Left lobe of liver (tissue), 2 donors: ENCODE data around the gene DNM1. TPM values are rescaled to one million over a fixed set of nuclear protein-coding genes. Genes with fewer than 3 reads are reported as not detected.
A peak's percentile ranks its signal among the peaks of the same experiment; 100 is the strongest.

Experiments
- ATAC-seq: fragments of 200-7000 bp; cut with Tn5 transposase; one replicate; pipeline ENCODE4 v1.9.1; 2020; ENCODE audit warnings: mild to moderate bottlenecking, moderate library complexity
- DNase-seq: peaks from one replicate; pipeline ENCODE4 v3.0.0-alpha.2; 2020; ENCODE audit warnings: low spot score
- total RNA-seq: library from RNA; stranded (reverse); gene quantifications from one replicate; pipeline ENCODE4 v1.2.1, GENCODE V29; 2021
- donor health status: DM: no; HTN: no; CAD: no; lungs with moderate emphysema.
- donor health status: DM: no; HTN: yes; CAD: no.

DNM1 gene
- total RNA-seq, 1 donor from 2014 or later, result 3.7 TPM

GRCh38 chr9:128247226-128247803 is 44.1 kb downstream of the DNM1 start:
- ATAC-seq, result no peak
- DNase-seq, result no peak

- DNase-seq (no peak), ATAC-seq (no peak)
These were observed 46.4 kb downstream of the DNM1 start for GRCh38 chr9:128249558-128249907.

- peak; percentile 81 for ATAC-seq
- peak; percentile 77 for DNase-seq
These were observed 47.0 kb downstream of the DNM1 start for GRCh38 chr9:128249908-128250838.

- ATAC-seq, result no peak
- DNase-seq, result no peak
These were observed 47.9 kb downstream of the DNM1 start for GRCh38 chr9:128250839-128251731.

GRCh38 chr9:128251732-128252100 is 48.5 kb downstream of the DNM1 start:
- no peak for ATAC-seq
- DNase-seq, result no peak

GRCh38 chr9:128252317-128253139 is 49.3 kb downstream of the DNM1 start:
- ATAC-seq (no peak), DNase-seq (no peak)

- DNase-seq, result no peak
These were observed 50.2 kb downstream of the DNM1 start for GRCh38 chr9:128253140-128253990.

GRCh38 chr9:128253991-128254346 is 50.8 kb downstream of the DNM1 start:
- ATAC-seq (no peak), DNase-seq (no peak)

More at GRCh38 chr9:128253140-128253990, 50.2 kb downstream of the DNM1 start:
- no peak for ATAC-seq

GRCh38 chr9:128254362-128254761 is 51.2 kb downstream of the DNM1 start:
- DNase-seq (no peak), ATAC-seq (no peak)

GRCh38 chr9:128254855-128255759 is 51.9 kb downstream of the DNM1 start:
- DNase-seq, result no peak
- peak; percentile 72 for ATAC-seq

GRCh38 chr9:128257086-128257825 is 54.1 kb downstream of the DNM1 start:
- no peak for ATAC-seq
- DNase-seq, result no peak

- no peak for ATAC-seq
- no peak for DNase-seq
These were observed 54.7 kb downstream of the DNM1 start for GRCh38 chr9:128257907-128258306.

- DNase-seq, result no peak
- no peak for ATAC-seq
These were observed 55.1 kb downstream of the DNM1 start for GRCh38 chr9:128258326-128258725.

- ATAC-seq (no peak), DNase-seq (no peak)
These were observed 56.0 kb downstream of the DNM1 start for GRCh38 chr9:128259156-128259555.

GRCh38 chr9:128260340-128260739 is 57.2 kb downstream of the DNM1 start:
- ATAC-seq (no peak), DNase-seq (no peak)

- ATAC-seq (no peak), DNase-seq (no peak)
These were observed 59.5 kb downstream of the DNM1 start for GRCh38 chr9:128262687-128263086.

GRCh38 chr9:128265348-128265847 is 62.2 kb downstream of the DNM1 start:
- ATAC-seq (no peak), DNase-seq (no peak)
